ENCODE results near the gene ASGR2.
"Not testable (repeated sequence)": the region's sequence is repeated elsewhere in the genome, so short reads cannot be mapped to it uniquely, and the experiment has no call there.

The ASGR2 gene

GRCh38 chr17:7123844-7124243 is 9.2 kb upstream of the ASGR2 start:
- no peak for DNase-seq

DNA sequence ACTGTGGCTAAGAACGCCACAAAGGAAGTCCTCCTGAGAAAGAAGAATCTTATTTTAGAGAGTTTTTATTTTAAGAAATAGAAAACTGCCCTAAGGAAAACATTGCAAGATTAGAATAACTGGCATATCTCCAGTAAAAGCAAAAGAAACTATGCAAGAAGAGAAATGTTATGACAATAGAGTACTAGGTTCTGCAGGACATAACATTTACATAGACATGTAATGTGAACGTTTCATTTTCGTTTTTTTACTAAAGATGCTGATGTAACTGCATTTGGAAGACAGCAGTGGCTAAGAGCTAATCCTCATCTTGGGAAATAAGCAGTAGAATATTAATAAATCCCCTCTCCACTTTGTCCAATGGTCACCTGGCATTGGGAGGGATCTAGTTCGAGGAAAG is 7.8 kb upstream of the ASGR2 start:
- no peak for DNase-seq

- DNase-seq, result peak; percentile 47
These were observed 6.0 kb upstream of the ASGR2 start for GRCh38 chr17:7120635-7121034.

DNA sequence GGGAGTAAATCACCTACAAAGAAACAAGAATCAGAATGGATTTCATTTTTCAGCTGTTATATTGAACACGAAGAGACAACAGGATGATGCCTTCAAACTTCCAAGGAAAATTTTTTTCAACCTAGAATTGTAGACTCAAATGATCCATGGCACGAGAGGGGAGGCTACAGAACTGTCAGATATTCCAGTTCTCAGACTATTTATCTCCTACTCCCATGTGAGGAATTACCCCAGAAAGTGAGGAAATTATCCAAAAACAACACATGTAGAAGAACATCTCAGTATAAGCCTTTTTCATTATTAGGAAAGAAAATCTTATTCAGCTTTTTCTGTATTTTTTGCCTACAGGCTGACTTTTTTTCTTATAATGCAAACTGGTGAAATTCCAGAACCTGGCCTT is 5.5 kb upstream of the ASGR2 start:
- no peak for DNase-seq

GRCh38 chr17:7119314-7119713 is 4.7 kb upstream of the ASGR2 start:
- DNase-seq, result no peak

- peak; percentile 66 for DNase-seq
These were observed 423 bp upstream of the ASGR2 start for GRCh38 chr17:7114875-7115614.

- DNase-seq, result no peak
These were observed 1.1 kb downstream of the ASGR2 start for GRCh38 chr17:7113273-7114071.

GRCh38 chr17:7112510-7113108 is 2.0 kb downstream of the ASGR2 start:
- no peak for DNase-seq

GRCh38 chr17:7111784-7112509 is 2.7 kb downstream of the ASGR2 start:
- no peak for DNase-seq

GRCh38 chr17:7110617-7111306 is 3.9 kb downstream of the ASGR2 start:
- DNase-seq, result no peak

DNA sequence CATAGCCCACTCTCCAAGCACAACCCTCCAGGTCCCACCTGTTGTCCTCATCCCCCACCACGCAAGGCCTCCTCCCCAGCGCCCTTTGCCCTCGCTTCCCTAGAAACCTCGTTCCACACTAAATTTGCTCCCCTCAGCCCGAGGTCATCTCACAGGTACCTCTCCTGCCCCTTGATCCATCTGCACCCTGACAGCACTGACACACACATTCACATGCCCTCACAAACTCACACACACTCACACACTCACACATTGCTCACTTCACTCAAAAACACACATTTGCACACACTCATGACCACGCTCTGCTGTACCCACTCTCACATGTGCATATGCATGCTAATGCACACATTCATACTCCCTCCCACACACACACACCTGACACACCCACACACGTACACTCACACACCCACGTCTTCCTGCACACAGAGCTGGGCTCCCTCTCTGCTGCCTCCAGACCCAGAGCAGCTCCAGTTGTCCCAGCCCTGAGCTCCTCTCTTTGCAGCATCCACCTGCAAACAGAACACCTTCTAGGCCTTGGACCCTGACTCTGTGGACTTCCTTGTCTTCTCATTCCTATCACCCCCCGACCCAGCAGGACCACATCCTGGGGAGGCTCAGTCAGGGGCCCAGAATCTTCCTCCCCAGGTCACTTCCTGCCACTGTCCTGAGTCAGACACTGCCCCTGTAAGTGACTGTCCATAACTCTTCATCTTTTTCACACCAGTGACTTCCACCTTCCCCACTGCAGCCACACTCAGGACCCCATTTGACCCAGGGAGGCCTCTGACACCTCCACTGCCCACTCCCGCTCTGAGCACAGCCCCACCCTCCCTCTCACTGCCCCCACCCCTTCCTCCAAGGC is 4.9 kb downstream of the ASGR2 start:
- DNase-seq, result no peak

DNA sequence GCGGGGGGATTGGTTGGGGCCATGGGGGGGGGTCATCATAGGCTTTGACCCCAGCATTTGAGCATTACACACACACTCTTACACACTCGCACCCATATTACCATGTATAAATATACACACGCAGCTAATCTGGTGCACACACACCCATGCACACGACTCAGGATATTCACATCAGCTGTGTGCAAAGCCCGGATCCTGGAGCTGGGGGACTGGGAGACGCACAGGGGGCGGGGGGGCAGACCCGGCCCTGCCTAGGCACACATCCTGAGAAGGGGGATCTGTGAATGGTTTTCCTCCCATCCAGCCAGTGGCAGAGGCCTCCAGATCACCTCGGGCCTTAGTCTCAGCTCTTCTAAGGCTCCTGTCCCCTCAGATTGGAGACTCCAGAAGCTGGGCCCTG is 5.6 kb downstream of the ASGR2 start:
- no peak for DNase-seq

DNA sequence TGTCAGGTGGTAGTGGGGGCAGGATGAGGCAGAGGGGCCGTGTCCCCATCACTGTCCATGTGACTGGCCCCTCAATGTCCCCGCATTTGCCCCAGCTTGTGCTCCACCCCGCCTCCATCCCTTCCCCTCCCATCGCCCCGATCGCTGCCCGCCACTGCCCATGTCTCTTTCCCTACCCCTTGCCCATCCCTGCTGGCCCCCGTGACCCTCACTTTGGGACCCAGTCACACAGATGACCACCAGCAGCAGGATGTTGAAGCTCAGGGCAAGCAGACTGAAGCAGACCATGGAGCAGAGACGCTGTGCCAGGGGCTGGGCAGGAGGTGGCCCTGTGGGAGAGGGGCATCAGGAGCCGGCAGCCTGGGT is 6.1 kb downstream of the ASGR2 start:
- DNase-seq, result no peak

- no peak for DNase-seq
These were observed 6.6 kb downstream of the ASGR2 start for GRCh38 chr17:7107795-7108559.

GRCh38 chr17:7107012-7107754 is 7.4 kb downstream of the ASGR2 start:
- DNase-seq, result no peak

- DNase-seq, result no peak
These were observed 12.2 kb downstream of the ASGR2 start for GRCh38 chr17:7102421-7102820.

DNA sequence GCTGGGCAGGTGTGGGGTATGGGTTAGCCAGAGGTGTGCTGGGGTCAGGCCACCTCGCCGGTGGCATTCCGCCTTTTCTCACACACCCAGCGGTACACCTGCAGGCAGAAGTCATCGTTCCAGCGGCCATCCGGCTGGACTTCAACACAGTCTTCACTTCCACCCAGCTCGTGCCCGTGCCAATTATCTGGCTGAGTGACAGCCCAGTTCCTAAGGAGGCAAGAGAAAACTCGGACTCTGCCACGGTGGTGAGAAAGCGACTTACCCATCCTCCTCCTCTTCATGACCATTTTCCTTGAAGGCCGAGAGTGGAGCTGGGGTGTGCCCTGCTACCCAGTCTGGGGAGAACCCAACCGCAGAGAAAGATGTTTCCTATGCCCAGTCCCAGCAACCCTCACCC is 13.1 kb downstream of the ASGR2 start:
- DNase-seq, result no peak

- not testable (repeated sequence) for DNase-seq
These were observed 13.8 kb downstream of the ASGR2 start for GRCh38 chr17:7100641-7101379.

GRCh38 chr17:7098802-7099459 is 15.7 kb downstream of the ASGR2 start:
- DNase-seq, result no peak

Data from hematopoietic multipotent progenitor cell treated with erythropoietin and hydrocortisone succinate and interleukin-3 and kit ligand, for 6 days (in vitro differentiated cells).